GM23338 (cell line): ENCODE measurements around the gene KRTAP13-1.

Experiments
- CREB1 ChIP-seq: fragments of 250-450 bp; sonication (Bioruptor Pico); IDR thresholded peaks from 2 replicates; pipeline ENCODE4 v1.5.0; 2020; ENCODE audit warnings: low read depth, mild to moderate bottlenecking, moderate library complexity
- EZH2 ChIP-seq: fragments of 200-600 bp; sonication (generic); IDR thresholded peaks from one replicate; pipeline ENCODE4 v1.8.0; 2017; ENCODE audit warnings: antibody characterized with exemption, mild to moderate bottlenecking, low read depth; ENCODE audit not compliant: unreplicated experiment
- EZH2phosphoT487 ChIP-seq: fragments of 200-600 bp; sonication (generic); IDR thresholded peaks from one replicate; pipeline ENCODE4 v1.8.1; 2018; ENCODE audit warnings: antibody characterized with exemption; ENCODE audit not compliant: unreplicated experiment
- POLR2AphosphoS5 ChIP-seq: IDR thresholded peaks from 2 replicates; pipeline ENCODE4 v1.6.1; 2016; ENCODE audit warnings: antibody characterized with exemption, low read depth
- ZNF114 ChIP-seq: fragments of 250-450 bp; sonication (Bioruptor Pico); IDR thresholded peaks from 2 replicates; pipeline ENCODE4 v1.5.0; 2020; ENCODE audit warnings: mild to moderate bottlenecking, moderate library complexity
- TF ChIP-seq, protein P1 (sequence below), 2 experiments: fragments of 200-600 bp in 1 of 2; sonication (generic) in 1 of 2; conservative IDR thresholded peaks; 2 replicates each; pipeline versions ENCODE4 v1.5.1 to v1.6.1; 2016 to 2017; ENCODE audit warnings: antibody characterized with exemption in 2 of 2, low read depth in 2 of 2, mild to moderate bottlenecking in 2 of 2, moderate library complexity in 1 of 2
- TF ChIP-seq, protein P2 (sequence below): IDR thresholded peaks from one replicate; pipeline ENCODE4 v1.6.1; 2018; ENCODE audit warnings: antibody characterized with exemption; ENCODE audit not compliant: unreplicated experiment
- TF ChIP-seq, protein P3 (sequence below): IDR thresholded peaks from 2 replicates; pipeline ENCODE4 v1.6.1; 2016; ENCODE audit warnings: antibody characterized with exemption

DNA sequence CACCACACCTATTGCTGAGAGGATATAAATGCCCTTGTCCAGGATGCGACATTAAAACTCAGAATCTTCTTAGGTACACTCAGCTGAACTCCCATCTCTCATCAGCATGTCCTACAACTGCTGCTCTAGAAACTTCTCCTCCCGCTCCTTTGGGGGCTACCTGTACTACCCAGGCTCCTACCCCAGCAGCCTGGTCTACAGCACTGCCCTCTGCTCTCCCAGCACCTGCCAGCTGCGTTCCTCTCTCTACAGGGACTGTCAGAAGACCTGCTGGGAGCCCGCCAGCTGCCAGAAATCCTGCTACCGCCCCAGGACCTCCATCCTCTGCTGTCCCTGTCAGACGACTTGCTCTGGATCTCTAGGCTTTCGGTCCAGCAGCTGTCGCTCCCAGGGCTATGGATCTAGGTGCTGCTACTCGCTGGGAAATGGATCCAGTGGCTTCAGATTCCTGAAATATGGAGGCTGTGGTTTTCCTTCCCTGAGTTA is 34.4 kb downstream of the KRTAP13-1 start, which contains the start of gene KRTAP13-4:
- TF ChIP-seq, protein P1, sequence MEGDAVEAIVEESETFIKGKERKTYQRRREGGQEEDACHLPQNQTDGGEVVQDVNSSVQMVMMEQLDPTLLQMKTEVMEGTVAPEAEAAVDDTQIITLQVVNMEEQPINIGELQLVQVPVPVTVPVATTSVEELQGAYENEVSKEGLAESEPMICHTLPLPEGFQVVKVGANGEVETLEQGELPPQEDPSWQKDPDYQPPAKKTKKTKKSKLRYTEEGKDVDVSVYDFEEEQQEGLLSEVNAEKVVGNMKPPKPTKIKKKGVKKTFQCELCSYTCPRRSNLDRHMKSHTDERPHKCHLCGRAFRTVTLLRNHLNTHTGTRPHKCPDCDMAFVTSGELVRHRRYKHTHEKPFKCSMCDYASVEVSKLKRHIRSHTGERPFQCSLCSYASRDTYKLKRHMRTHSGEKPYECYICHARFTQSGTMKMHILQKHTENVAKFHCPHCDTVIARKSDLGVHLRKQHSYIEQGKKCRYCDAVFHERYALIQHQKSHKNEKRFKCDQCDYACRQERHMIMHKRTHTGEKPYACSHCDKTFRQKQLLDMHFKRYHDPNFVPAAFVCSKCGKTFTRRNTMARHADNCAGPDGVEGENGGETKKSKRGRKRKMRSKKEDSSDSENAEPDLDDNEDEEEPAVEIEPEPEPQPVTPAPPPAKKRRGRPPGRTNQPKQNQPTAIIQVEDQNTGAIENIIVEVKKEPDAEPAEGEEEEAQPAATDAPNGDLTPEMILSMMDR (conservative IDR thresholded peaks at IDR 0.05; ENCODE audit: low read depth in 2 of 2) = no peak
- TF ChIP-seq POLR2AphosphoS5 (no peak), EZH2phosphoT487 (no peak), EZH2 (no peak), ZNF114 (no peak), CREB1 (CRISPR knock-in tag) (no peak)
- TF ChIP-seq, protein P2, sequence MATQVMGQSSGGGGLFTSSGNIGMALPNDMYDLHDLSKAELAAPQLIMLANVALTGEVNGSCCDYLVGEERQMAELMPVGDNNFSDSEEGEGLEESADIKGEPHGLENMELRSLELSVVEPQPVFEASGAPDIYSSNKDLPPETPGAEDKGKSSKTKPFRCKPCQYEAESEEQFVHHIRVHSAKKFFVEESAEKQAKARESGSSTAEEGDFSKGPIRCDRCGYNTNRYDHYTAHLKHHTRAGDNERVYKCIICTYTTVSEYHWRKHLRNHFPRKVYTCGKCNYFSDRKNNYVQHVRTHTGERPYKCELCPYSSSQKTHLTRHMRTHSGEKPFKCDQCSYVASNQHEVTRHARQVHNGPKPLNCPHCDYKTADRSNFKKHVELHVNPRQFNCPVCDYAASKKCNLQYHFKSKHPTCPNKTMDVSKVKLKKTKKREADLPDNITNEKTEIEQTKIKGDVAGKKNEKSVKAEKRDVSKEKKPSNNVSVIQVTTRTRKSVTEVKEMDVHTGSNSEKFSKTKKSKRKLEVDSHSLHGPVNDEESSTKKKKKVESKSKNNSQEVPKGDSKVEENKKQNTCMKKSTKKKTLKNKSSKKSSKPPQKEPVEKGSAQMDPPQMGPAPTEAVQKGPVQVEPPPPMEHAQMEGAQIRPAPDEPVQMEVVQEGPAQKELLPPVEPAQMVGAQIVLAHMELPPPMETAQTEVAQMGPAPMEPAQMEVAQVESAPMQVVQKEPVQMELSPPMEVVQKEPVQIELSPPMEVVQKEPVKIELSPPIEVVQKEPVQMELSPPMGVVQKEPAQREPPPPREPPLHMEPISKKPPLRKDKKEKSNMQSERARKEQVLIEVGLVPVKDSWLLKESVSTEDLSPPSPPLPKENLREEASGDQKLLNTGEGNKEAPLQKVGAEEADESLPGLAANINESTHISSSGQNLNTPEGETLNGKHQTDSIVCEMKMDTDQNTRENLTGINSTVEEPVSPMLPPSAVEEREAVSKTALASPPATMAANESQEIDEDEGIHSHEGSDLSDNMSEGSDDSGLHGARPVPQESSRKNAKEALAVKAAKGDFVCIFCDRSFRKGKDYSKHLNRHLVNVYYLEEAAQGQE = no peak
- TF ChIP-seq, protein P3, sequence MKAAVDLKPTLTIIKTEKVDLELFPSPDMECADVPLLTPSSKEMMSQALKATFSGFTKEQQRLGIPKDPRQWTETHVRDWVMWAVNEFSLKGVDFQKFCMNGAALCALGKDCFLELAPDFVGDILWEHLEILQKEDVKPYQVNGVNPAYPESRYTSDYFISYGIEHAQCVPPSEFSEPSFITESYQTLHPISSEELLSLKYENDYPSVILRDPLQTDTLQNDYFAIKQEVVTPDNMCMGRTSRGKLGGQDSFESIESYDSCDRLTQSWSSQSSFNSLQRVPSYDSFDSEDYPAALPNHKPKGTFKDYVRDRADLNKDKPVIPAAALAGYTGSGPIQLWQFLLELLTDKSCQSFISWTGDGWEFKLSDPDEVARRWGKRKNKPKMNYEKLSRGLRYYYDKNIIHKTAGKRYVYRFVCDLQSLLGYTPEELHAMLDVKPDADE = no peak
